Activated T-helper 17 cell treated with anti-CD3 and anti-CD28 coated beads, Interleukin-2, amount 50 U/mL, for 72 hours (primary cell): Measurements from ENCODE around the gene MT1G. TPM values are rescaled to one million over a fixed set of nuclear protein-coding genes. Genes with fewer than 3 reads are reported as not detected.
"Not testable (repeated sequence)": the region's sequence is repeated elsewhere in the genome, so short reads cannot be mapped to it uniquely, and the experiment has no call there.

ENCODE experiments used
- ATAC-seq: fragments of 150-1000 bp; cut with Tn5 transposase; replicated peaks from 2 replicates; pipeline ENCODE4 v1.10.0; 2021; ENCODE audit warnings: mild to moderate bottlenecking, moderate library complexity
- H3K27ac Mint-ChIP-seq: one replicate; pipeline ENCODE4 v1.8.0; 2022; ENCODE audit warnings: mixed read lengths
- H3K27me3 Mint-ChIP-seq: one replicate; pipeline ENCODE4 v1.8.0; 2022; ENCODE audit warnings: mixed read lengths
- H3K36me3 Mint-ChIP-seq: one replicate; pipeline ENCODE4 v1.8.0; 2022; ENCODE audit warnings: low read depth, mild to moderate bottlenecking, mixed read lengths
- H3K4me1 Mint-ChIP-seq: one replicate; pipeline ENCODE4 v1.8.0; 2022; ENCODE audit warnings: mixed read lengths
- H3K4me3 Mint-ChIP-seq: one replicate; pipeline ENCODE4 v1.8.0; 2022; ENCODE audit warnings: mild to moderate bottlenecking, mixed read lengths
- H3K9me3 Mint-ChIP-seq: one replicate; pipeline ENCODE4 v1.8.0; 2022; ENCODE audit warnings: mixed read lengths
- total RNA-seq, 2 donors: library from RNA; stranded (reverse); gene quantifications; one replicate each; pipeline ENCODE4 v1.2.3, GENCODE V29; 2022

Gene MT1G
- total RNA-seq, 2 donors from 2014 or later: not detected

DNA sequence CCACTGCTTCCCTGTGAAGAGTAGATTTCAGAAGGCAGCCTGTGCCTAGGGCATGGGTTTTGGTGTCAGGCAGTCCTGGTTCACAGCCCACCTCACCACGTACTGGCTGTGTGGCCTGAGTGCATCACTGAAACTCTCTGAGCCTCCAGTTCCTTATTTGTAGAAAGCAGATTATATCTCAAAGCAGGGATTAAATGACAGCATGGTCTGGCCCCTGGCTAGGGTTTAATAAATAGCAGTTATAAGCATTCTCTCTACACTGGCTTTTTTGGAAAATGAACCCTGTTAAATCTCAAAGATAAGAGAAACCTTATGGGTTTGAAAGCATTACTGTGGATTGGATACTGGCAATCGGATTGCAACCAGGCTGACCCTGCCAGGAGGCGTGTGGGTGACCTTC is 38.3 kb downstream of the MT1G start:
- ATAC-seq: no peak
- Mint-ChIP-seq H3K9me3 (no peaks in the 10 kb centered on the region), H3K27ac (no peak overlapping the region), H3K4me3 (no peak overlapping the region), H3K4me1 (peaks cover 15% of the 10 kb centered on the region), H3K27me3 (peaks cover 32% of the 10 kb centered on the region), H3K36me3 (no peaks in the 10 kb centered on the region)

DNA sequence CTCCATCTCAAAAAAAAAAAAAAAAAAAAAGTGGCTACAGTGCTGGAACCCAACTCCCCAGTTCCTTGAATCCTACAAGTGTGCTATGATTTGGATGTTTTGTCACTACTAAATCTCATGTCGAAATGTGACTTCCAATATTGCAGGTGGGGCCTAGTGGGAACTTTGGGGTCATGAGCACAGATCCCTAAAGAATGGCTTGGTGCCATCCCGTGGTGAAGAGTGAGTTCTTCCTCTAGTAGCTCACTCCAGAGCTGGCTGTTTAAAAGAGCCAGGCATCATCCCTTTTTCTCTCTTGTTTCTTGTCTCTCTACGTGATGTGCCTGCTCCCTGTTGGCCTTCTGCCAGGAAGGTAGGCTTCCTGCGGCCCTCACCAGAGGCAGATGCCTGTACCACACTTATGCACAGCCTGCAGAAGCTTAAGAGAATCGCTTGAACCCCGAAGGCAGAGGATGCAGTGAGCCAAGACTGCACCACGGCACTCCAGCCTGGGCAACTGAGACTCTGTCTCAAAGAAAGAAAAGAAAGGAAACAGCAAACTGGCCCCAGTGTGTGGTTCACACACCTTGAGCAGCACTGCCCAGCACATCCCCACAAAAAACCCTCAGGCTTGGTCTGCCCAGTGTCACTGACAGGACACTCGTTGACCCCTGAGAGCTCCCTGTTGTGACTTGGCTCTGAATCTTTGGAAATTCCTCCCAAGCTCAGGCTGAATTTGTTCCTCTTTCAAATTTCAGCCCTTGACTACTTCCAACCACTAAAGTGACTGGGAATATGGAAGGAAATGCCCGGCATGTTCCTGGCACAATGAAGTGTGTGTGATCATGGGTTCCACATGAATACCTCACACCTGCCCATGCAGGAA is 39.1 kb downstream of the MT1G start:
- Mint-ChIP-seq H3K4me1 (peaks cover 15% of the 10 kb centered on the region), H3K4me3 (no peak overlapping the region), H3K9me3 (no peaks in the 10 kb centered on the region), H3K36me3 (no peaks in the 10 kb centered on the region), H3K27ac (no peak overlapping the region), H3K27me3 (peaks cover 26% of the 10 kb centered on the region)
- no peak for ATAC-seq

DNA sequence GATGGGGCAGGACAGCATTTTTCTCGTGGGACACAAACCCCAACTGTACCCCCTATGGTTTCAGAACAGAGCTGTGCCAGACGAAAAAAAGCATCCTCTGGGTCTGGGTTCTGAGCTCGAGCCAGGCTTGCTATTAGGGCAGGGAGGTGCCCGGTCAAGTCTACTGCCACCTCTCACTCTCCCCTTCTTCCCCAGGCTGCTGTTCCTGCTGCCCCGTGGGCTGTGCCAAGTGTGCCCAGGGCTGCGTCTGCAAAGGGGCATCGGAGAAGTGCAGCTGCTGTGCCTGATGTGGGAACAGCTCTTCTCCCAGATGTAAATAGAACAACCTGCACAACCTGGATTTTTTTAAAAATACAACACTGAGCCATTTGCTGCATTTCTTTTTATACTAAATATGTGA is 41.2 kb downstream of the MT1G start:
- ATAC-seq: no peak

DNA sequence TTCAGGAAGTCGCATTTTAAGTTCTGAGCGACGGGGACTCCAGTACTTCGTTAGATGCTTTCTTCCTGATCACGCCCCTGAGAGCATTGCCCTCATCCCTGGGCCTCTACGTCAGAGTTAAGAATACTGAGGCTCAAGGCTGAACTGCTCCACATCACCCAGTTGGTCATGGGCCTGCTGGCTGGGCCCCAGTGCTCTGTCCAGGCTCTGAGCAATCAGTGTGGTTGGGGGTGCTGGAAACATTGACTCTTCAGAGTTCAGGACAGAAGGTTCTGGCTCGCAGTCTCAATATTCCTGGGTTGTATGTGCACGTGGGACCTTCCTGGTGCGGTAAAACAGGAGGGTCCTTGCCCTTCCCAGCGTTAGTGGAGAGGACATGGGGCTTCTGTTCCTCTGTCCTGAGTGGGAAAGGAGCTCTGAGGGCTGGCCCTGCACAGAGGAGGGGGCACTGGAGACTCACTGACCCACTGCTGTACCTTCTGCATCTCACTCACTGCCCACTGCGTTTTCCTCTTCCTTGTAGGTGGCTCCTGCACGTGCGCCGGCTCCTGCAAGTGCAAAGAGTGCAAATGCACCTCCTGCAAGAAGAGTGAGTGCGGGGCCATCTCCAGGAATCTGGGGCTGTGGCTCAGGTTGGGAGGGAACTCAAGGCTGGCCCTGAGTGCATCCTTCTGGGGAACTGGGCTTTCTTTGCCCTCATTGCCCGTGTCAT is 41.8 kb downstream of the MT1G start:
- Mint-ChIP-seq H3K27me3 (peaks cover 6% of the 10 kb centered on the region), H3K27ac (no peak overlapping the region), H3K9me3 (no peaks in the 10 kb centered on the region), H3K4me3 (peak overlapping the region; percentile 85), H3K4me1 (peaks cover 11% of the 10 kb centered on the region), H3K36me3 (no peaks in the 10 kb centered on the region)
- ATAC-seq: peak; percentile 49

More for the DNA sequence above, 41.2 kb downstream of the MT1G start:
- H3K27me3 Mint-ChIP-seq: peaks cover 12% of the 10 kb centered on the region
- peaks cover 12% of the 10 kb centered on the region for H3K4me1 Mint-ChIP-seq
- no peaks in the 10 kb centered on the region for H3K9me3 Mint-ChIP-seq
- peak overlapping the region; percentile 85 for H3K4me3 Mint-ChIP-seq
- H3K36me3 Mint-ChIP-seq: no peaks in the 10 kb centered on the region
- H3K27ac Mint-ChIP-seq: no peak overlapping the region

DNA sequence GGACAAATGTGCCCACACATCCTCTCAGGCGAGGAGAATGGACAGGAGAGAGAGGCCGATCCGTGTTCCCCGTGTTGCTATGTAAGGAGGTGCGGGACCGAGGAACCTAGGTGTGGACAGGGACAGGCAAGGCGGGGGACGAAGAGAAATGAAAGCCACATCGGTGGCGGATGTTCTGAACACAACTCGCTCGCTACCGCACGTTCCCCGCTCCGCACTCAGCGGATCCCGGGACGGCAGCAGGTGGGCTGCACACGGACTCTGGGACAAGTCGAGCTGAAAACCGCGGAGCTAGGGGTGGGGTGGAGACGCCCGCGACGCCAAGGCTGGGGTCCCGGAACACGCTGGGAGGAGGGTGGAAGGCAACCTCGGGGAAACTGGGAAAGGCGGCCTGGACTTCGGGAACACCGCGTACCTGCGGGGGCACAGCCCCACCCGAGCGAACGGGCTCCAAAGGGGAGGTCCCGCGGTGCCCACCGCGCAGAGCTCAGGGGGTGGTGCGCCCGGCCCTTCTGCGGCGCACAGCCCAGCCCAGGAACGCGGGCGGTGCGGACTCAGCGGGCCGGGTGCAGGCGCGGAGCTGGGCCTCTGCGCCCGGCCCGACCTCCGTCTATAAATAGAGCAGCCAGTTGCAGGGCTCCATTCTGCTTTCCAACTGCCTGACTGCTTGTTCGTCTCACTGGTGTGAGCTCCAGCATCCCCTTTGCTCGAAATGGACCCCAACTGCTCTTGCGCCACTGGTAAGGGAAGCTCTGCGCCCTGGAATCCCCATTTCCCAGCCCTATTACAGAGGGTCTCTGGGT is 42.5 kb downstream of the MT1G start, which contains the start of gene MT1E:
Gene MT1E, plus strand, starts transcription at position 642 of the 803 bp plus-strand sequence. Its CDS starts 71 bp downstream, at position 713.
- Mint-ChIP-seq H3K27me3 (peaks cover 5% of the 10 kb centered on the region), H3K27ac (peak within 1 kb of the TSS; percentile 32), H3K36me3 (no peaks in the 10 kb centered on the region), H3K4me3 (peak within 1 kb of the TSS; percentile 85), H3K9me3 (no peaks in the 10 kb centered on the region), H3K4me1 (peaks cover 11% of the 10 kb centered on the region)
- peak; percentile 82 for ATAC-seq

DNA sequence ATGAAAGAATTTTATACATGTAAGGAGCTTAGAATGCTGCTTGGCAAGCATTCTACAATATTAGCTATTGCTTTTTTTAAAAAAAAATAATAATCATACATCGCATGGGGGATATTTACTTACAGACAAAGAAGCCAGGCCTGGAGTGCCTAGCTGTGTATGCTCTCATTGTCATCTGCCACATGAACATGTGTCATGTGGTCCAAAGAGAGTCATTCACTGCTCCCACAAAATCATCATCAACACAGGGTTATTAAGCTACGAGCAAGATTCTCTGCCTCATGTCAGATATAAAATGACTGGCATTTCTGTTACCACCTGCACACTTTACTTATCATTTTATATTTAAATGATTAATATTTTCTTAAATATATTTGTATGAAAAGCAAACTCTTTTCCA is 44.2 kb downstream of the MT1G start:
- peaks cover 4% of the 10 kb centered on the region for H3K27me3 Mint-ChIP-seq
- no peak for ATAC-seq
- no peaks in the 10 kb centered on the region for H3K36me3 Mint-ChIP-seq
- H3K27ac Mint-ChIP-seq: no peak overlapping the region
- H3K9me3 Mint-ChIP-seq: no peaks in the 10 kb centered on the region
- peaks cover 11% of the 10 kb centered on the region for H3K4me1 Mint-ChIP-seq
- H3K4me3 Mint-ChIP-seq: no peak overlapping the region

DNA sequence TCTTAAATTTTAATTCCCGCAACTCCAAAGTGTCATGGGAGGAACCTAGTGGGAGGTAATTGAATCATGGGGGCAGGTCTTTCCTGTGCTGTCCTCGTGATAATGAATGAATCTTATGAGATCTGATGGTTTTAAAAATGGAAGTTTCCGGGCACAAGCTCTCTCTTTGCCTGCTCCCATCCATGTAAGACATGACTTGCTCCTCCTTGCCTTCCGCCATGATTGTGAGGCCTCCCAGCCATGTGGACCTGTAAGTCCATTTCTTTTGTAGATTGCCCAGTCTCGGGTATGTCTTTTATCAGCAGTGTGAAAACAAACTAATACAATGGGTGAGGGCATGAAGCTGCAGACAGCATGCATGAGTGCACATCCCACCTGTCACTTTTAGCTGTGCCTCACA is 44.7 kb downstream of the MT1G start:
- ATAC-seq: not testable (repeated sequence)

DNA sequence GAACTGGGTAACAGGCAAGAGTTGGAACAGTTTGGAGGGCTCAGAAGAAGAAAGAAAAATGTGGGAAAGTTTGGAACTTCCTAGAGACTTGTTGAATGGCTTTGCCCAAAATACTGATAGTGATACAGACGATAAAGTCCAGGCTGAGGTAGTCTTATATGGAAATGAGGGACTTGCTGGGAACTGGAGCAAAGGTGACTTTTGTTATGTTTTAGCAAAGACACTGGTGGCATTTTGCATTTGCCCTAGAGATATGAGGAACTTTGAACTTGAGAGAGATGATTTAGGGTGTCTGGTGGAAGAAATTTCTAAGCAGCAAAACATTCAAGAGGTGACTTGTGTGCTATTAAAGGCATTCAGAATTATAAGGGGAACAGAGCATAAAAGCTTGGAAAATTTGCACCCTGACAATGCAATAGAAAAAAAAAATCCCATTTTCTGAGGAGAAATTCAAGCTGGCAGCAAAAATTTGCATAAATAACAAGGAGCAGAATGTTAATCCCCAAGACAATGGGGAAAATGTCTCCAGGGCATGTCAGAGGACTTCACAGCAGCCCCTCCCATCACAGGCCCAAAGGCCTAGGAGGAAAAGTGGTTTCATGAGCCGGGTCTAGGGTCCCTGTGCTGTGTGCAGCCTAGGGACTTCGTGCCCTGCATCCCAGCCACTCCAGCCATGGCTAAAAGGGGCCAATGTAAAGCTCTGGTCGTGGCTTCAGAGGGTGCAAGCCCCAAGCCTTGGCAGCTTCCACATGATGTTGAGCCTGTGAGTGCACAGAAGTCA is 46.0 kb downstream of the MT1G start:
- not testable (repeated sequence) for H3K27ac Mint-ChIP-seq, H3K36me3 Mint-ChIP-seq, ATAC-seq, H3K4me3 Mint-ChIP-seq, H3K9me3 Mint-ChIP-seq, H3K27me3 Mint-ChIP-seq
- peaks cover 11% of the 10 kb centered on the region for H3K4me1 Mint-ChIP-seq

More for the DNA sequence above, 44.7 kb downstream of the MT1G start:
- H3K27me3 Mint-ChIP-seq, H3K36me3 Mint-ChIP-seq, H3K4me3 Mint-ChIP-seq, H3K27ac Mint-ChIP-seq, H3K9me3 Mint-ChIP-seq: not testable (repeated sequence)
- peaks cover 11% of the 10 kb centered on the region for H3K4me1 Mint-ChIP-seq

DNA sequence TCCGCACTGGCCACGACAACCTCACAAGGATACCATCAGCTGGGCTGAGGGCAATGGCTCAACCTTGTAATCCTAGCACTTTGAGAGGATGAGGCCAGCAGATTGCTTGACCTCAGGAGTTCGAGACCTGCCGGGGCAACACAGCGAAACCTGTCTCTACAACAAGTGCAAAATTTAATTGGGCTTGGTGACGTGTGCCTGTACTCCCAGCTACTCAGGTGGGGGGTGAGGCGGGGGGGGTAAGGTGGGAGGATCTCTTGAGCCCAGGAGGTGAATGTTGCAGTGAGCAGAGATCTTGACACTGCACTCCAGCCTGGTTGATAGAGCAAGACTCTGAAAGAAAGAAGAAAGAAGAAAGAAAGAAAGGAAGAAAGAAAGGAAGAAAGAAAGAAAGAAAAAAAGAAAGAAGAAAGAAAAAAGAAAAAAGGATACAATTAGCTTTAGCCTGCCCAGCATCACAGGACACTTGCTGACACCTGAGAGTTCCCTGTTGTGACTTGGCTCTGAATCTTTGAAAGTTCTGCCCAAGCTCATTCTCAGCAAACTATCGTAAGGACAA is 47.4 kb downstream of the MT1G start:
- H3K27ac Mint-ChIP-seq: no peak overlapping the region
- no peaks in the 10 kb centered on the region for H3K27me3 Mint-ChIP-seq
- H3K36me3 Mint-ChIP-seq: no peaks in the 10 kb centered on the region
- H3K4me3 Mint-ChIP-seq: no peak overlapping the region
- no peak for ATAC-seq
- H3K4me1 Mint-ChIP-seq: peaks cover 6% of the 10 kb centered on the region
- H3K9me3 Mint-ChIP-seq: no peaks in the 10 kb centered on the region

DNA sequence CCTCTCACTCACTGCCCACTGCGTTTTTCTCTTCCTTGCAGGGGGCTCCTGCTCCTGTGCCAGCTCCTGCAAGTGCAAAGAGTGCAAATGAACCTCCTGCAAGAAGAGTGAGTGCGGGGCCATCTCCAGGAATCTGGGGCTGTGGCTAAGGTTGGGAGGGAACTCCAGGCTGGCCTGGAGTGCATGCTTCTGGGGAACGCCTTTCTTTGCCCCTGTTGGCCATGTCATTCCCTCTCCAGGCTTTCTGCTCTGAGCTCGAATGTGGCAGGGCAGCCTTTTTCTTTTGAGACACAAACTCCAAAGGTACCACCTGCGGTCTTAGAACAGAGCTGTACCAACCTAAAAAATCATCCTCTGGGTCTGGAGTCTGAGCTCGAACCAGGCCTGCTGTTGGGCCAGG is 49.7 kb downstream of the MT1G start:
- no peaks in the 10 kb centered on the region for H3K9me3 Mint-ChIP-seq
- no peaks in the 10 kb centered on the region for H3K36me3 Mint-ChIP-seq
- H3K4me3 Mint-ChIP-seq: peak overlapping the region; percentile 67
- ATAC-seq: no peak
- peaks cover 22% of the 10 kb centered on the region for H3K4me1 Mint-ChIP-seq
- H3K27ac Mint-ChIP-seq: no peak overlapping the region
- no peaks in the 10 kb centered on the region for H3K27me3 Mint-ChIP-seq

DNA sequence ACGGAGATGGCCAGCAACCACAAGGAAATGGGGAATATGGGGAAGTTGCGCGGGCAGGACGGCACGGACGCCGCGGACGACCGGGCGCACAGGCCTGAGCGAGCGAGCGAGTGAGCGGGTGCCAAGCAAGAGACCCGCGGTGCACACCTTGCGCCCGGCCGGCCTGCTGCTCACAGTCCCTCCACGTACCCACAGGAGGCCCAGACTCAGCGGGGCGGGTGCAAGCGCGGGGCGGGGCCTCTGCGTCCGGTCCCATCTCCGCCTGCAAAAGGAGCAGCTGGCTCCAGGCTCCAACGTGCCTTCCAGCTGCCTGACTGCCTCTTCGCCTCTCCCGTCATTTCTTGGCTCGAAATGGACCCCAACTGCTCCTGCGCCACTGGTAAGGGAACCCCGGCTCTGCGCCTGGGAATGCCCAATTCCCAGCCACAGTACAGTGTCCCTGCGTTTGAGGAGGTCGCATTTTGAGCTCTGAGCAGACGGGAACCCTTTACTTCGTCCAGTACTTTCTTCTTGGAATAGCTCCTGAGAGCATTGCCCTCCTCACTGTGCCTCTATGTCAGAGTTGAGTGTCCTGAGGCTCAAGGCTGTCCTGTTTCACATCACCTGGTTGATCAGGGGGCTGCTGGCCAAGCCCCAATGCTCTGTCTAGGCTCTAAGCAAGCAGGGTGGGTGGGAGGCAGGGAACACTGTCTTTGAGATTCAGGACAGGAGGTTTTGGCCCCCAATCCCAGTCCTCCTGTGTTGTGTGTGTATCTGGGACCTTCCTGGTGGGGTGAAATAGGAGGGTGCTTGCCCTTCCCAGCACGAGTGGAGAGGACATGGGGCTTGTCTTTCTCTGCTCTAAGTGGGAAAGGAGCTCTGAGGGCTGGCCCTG is 50.4 kb downstream of the MT1G start:
- H3K9me3 Mint-ChIP-seq: no peaks in the 10 kb centered on the region
- H3K27ac Mint-ChIP-seq: no peak overlapping the region
- peaks cover 24% of the 10 kb centered on the region for H3K4me1 Mint-ChIP-seq
- peak overlapping the region; percentile 67 for H3K4me3 Mint-ChIP-seq
- peaks cover 4% of the 10 kb centered on the region for H3K36me3 Mint-ChIP-seq
- peak; percentile 51 for ATAC-seq
- H3K27me3 Mint-ChIP-seq: no peaks in the 10 kb centered on the region
